Prostate gland (tissue), 2 donors: ENCODE measurements around the gene DNAH3. TPM values are rescaled to one million over a fixed set of nuclear protein-coding genes. Genes with fewer than 3 reads are reported as not detected.
"Not testable (repeated sequence)": the region's sequence is repeated elsewhere in the genome, so short reads cannot be mapped to it uniquely, and the experiment has no call there.

Experiments used
- DNase-seq: peaks from one replicate; pipeline ENCODE4 v3.0.0-alpha.2; 2019; ENCODE audit warnings: low spot score
- H3K27ac ChIP-seq, 2 donors: fragments of 200-600 bp; sonication (generic); 2 replicates each; pipeline ENCODE4 v1.5.1; 2017 to 2019
- H3K27me3 ChIP-seq: fragments of 200-600 bp; sonication (generic); replicated peaks from 2 replicates; pipeline ENCODE4 v1.5.1; 2019; ENCODE audit not compliant: insufficient read depth
- H3K36me3 ChIP-seq, 2 donors: fragments of 200-600 bp; sonication (generic); 1 replicate in 1 of 2; 2 replicates in 1 of 2; pipeline versions ENCODE4 v1.5.1 to v1.8.1; 2017 to 2019
- H3K4me1 ChIP-seq: fragments of 200-600 bp; sonication (generic); replicated peaks from 2 replicates; pipeline ENCODE4 v1.5.1; 2019
- H3K4me3 ChIP-seq, 2 donors: fragments of 200-600 bp; sonication (generic); 2 replicates each; pipeline ENCODE4 v1.5.1; 2017 to 2019
- H3K9me3 ChIP-seq: fragments of 200-600 bp; sonication (generic); 2 replicates; pipeline ENCODE4 v1.5.1; 2017
- CTCF ChIP-seq, 4 experiments: fragments of 200-600 bp in 2 of 4; fragments of 450-650 bp in 2 of 4; sonication (generic) in 2 of 4; IDR thresholded peaks; 1 replicate in 3 of 4; 2 replicates in 1 of 4; pipeline ENCODE4 v1.5.1; 2016 to 2019; ENCODE audit warnings: antibody characterized with exemption in 4 of 4, mild to moderate bottlenecking in 2 of 4, moderate library complexity in 2 of 4
- POLR2A ChIP-seq: fragments of 450-650 bp; IDR thresholded peaks from one replicate; pipeline ENCODE4 v1.6.1; 2016; ENCODE audit warnings: antibody characterized with exemption, mild to moderate bottlenecking
- POLR2AphosphoS5 ChIP-seq: sonication (generic); formaldehyde crosslinking; IDR thresholded peaks from one replicate; pipeline ENCODE4 v1.6.1; 2017; ENCODE audit warnings: antibody characterized with exemption
- WGBS: methylation state at CpG from one replicate; pipeline ENCODE4 v1.1.5; 2018; 5-methylcytosine and 5-hydroxymethylcytosine counted together
- intact Hi-C: fragments of 100-400 bp; cut with DNase I; formaldehyde crosslinking; loops from one replicate; pipeline ENCODE4 v1.14.2; 2022
- total RNA-seq, 2 donors: library from RNA; depleted of rRNA; stranded (reverse); fragments of >200 nt; gene quantifications; one replicate each; pipeline ENCODE4 v1.1.0, GENCODE V29; 2016

DNAH3 gene
- total RNA-seq, 2 donors from 2014 or later = 0.09 to 8.0 TPM

DNA sequence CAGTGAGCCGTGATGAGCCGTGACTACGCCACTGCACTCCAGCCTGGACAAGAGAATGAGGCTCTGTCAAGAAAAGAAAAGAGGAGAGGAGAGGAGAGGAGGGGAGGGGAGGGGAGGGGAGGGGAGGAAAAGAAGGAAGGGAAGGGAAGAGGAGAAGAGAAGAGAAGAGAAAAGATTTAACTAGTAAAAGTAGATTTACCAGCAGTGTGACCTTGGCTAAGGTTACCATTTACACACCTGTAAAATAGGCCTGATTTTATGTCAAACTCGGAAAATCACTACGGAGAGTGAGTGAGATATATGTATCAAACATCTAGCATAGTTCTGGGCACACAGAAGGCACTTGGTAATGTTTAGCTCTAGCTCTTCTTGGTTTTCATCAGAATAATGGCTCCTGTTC, 140.8 kb downstream of the DNAH3 start:
- intact Hi-C loops = no loop called here
- H3K36me3 ChIP-seq = no peaks in the 10 kb centered on the region
- no peaks in the 10 kb centered on the region for H3K27me3 ChIP-seq
- no peaks in the 10 kb centered on the region for H3K4me1 ChIP-seq
- no peak for DNase-seq
- no peak overlapping the region for H3K4me3 ChIP-seq
- no peak overlapping the region for H3K27ac ChIP-seq
- TF ChIP-seq POLR2AphosphoS5 (no peak), CTCF (IDR thresholded peaks at IDR 0.05) (no peak), POLR2A (no peak)
- 96% methylated on average over 5 of the region's 5 CpGs for WGBS
- no peaks in the 10 kb centered on the region for H3K9me3 ChIP-seq

- H3K4me3 ChIP-seq = no peak overlapping the region
- H3K4me1 ChIP-seq = no peaks in the 10 kb centered on the region
- no peaks in the 10 kb centered on the region for H3K9me3 ChIP-seq
- H3K27me3 ChIP-seq = no peaks in the 10 kb centered on the region
- no peaks in the 10 kb centered on the region for H3K36me3 ChIP-seq
- WGBS = 77% methylated on average over 1 of the region's 1 CpG
- intact Hi-C loops = no loop called here
- no peak for DNase-seq
- TF ChIP-seq POLR2A (no peak), POLR2AphosphoS5 (no peak), CTCF (IDR thresholded peaks at IDR 0.05) (no peak)
- H3K27ac ChIP-seq = no peak overlapping the region
Measured at GRCh38 chr16:21005008-21005407, 145.6 kb downstream of the DNAH3 start.

- no peak for DNase-seq
- H3K9me3 ChIP-seq = no peaks in the 10 kb centered on the region
- no peaks in the 10 kb centered on the region for H3K36me3 ChIP-seq
- TF ChIP-seq POLR2A = no peak
- no peak for TF ChIP-seq POLR2AphosphoS5
- TF ChIP-seq CTCF (IDR thresholded peaks at IDR 0.05) = no peak
- WGBS = 39% methylated on average over 3 of the region's 3 CpGs
- H3K27ac ChIP-seq = no peak overlapping the region
- intact Hi-C loops = no loop called here
- no peaks in the 10 kb centered on the region for H3K4me1 ChIP-seq
- H3K27me3 ChIP-seq = no peaks in the 10 kb centered on the region
- H3K4me3 ChIP-seq = no peak overlapping the region
Measured at GRCh38 chr16:21001262-21001661, 149.4 kb downstream of the DNAH3 start.

- 85% methylated on average over 5 of the region's 5 CpGs for WGBS
- intact Hi-C loops = no loop called here
- Histone ChIP-seq H3K9me3 (no peaks in the 10 kb centered on the region), H3K4me3 (no peak overlapping the region), H3K27me3 (no peaks in the 10 kb centered on the region), H3K4me1 (no peaks in the 10 kb centered on the region), H3K36me3 (no peaks in the 10 kb centered on the region), H3K27ac (no peak overlapping the region)
- DNase-seq = no peak
- TF ChIP-seq POLR2A (no peak), POLR2AphosphoS5 (no peak)
Measured at GRCh38 chr16:20997147-20997546, 153.5 kb downstream of the DNAH3 start.

DNA sequence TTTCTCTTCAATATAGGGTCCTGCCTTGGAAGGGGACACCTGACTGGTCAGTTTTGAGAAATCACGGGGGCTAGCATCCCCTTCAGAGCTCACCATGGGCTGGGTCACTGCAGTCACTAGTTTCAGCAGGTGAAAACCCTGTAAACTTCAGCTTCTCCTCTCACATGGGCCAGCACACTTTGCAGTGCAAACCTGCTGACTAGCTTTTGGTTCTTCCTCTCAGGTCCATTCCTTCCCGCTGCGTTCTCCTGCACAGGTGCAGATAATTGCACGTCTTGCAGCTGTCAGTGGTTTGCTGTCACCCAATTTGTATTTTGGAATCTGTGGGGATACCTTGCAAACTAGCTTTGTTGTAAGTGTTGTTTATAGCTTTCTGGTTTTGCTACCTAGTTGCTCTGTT, 154.9 kb downstream of the DNAH3 start:
- intact Hi-C loops = no loop called here

DNA sequence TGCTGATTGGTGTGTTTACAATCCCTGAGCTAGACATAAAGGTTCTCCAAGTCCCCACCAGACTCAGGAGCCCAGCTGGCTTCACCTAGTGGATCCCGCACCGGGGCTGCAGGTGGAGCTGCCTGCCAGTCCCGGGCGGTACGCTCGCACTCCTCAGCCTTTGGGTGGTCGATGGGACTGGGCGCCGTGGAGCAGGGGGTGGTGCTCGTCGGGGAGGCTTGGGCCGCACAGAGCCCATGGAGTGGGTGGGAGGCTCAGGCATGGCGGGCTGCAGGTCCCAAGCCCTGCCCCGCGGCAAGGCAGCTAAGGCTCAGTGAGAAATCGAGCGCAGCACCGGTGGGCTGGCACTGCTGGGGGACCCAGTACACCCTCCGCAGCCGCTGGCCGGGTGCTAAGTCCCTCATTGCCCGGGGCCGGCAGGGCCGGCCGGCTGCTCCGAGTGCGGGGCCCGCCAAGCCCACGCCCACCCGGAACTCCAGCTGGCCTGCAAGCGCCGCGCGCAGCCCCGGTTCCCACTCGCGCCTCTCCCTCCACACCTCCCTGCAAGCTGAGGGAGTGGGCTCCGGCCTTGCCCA, 161.1 kb downstream of the DNAH3 start:
- H3K9me3 ChIP-seq, intact Hi-C loops, H3K27ac ChIP-seq, DNase-seq, H3K4me3 ChIP-seq, H3K27me3 ChIP-seq, H3K4me1 ChIP-seq, H3K36me3 ChIP-seq: not testable (repeated sequence)
- 97% methylated on average over 37 of the region's 38 CpGs for WGBS

More for the DNA sequence above, 154.9 kb downstream of the DNAH3 start:
- no peak for DNase-seq
- Histone ChIP-seq H3K9me3 (no peaks in the 10 kb centered on the region), H3K36me3 (no peaks in the 10 kb centered on the region), H3K27ac (no peak overlapping the region), H3K4me3 (no peak overlapping the region), H3K27me3 (no peaks in the 10 kb centered on the region), H3K4me1 (no peaks in the 10 kb centered on the region)
- TF ChIP-seq POLR2A (no peak), CTCF (IDR thresholded peaks at IDR 0.05) (no peak), POLR2AphosphoS5 (no peak)
- 65% methylated on average over 4 of the region's 4 CpGs for WGBS
